Measurements from ENCODE around the gene EMSY.

Gene EMSY

GRCh38 chr11:76469141-76469540 is 24.3 kb downstream of the EMSY start:
- TF ChIP-seq, protein P1, sequence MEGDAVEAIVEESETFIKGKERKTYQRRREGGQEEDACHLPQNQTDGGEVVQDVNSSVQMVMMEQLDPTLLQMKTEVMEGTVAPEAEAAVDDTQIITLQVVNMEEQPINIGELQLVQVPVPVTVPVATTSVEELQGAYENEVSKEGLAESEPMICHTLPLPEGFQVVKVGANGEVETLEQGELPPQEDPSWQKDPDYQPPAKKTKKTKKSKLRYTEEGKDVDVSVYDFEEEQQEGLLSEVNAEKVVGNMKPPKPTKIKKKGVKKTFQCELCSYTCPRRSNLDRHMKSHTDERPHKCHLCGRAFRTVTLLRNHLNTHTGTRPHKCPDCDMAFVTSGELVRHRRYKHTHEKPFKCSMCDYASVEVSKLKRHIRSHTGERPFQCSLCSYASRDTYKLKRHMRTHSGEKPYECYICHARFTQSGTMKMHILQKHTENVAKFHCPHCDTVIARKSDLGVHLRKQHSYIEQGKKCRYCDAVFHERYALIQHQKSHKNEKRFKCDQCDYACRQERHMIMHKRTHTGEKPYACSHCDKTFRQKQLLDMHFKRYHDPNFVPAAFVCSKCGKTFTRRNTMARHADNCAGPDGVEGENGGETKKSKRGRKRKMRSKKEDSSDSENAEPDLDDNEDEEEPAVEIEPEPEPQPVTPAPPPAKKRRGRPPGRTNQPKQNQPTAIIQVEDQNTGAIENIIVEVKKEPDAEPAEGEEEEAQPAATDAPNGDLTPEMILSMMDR (IDR thresholded peaks at IDR 0.05; ENCODE audit: insufficient read depth, low read depth, low read length, missing control alignments) = no peak

GRCh38 chr11:76471382-76471781 is 26.6 kb downstream of the EMSY start:
- DNase-seq (ENCODE audit: low read depth) = no peak
- TF ChIP-seq, protein P1 (IDR thresholded peaks at IDR 0.05; ENCODE audit: insufficient read depth, low read depth, low read length, missing control alignments) = no peak
- no peak overlapping the region for H3K4me3 ChIP-seq (ENCODE audit: low read depth, low read length)

More at GRCh38 chr11:76469141-76469540, 24.3 kb downstream of the EMSY start:
- no peak overlapping the region for H3K4me3 ChIP-seq (ENCODE audit: low read depth, low read length)
- no peak for DNase-seq (ENCODE audit: low read depth)

DNA sequence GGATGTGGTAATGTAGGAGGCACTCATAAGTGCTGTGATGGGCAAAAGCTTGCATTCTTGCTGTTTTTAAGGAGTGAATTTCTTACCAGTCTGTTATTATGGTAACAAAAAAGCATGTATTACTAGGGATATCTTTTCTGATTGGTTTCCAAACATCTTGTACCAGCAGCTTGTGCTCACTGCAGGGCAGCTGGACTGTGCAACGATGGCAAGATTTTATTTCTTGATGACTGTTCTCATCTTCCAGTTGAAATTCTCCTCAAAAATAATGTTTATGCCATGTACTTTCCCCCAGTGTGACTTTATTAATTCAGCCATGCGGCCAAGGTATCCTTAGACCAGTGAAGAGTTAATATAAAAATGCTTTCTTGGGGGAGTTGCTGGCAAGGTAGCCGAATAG is 35.4 kb downstream of the EMSY start:
- TF ChIP-seq, protein P1 (IDR thresholded peaks at IDR 0.05; ENCODE audit: insufficient read depth, low read depth, low read length, missing control alignments) = no peak
- no peak overlapping the region for H3K4me3 ChIP-seq (ENCODE audit: low read depth, low read length)
- no peak for DNase-seq (ENCODE audit: low read depth)

DNA sequence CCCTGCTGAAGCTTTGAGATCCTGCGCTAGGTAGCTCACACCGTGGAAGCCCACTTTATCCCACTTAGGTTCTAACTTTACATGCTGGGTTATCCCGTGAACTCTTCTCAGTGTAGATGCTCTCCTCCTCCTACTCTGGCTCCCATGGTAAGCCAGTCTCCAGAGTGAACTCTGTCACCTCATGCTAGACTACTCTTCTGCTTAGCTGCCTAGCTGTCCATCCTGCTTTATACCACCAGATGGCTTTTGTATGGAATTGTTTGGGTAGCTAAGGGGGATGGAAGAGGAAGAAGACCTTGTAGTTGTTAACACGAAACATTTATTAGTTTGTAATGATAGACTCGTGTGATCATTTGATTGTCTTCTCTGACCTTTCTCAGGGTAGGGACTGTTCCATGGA is 46.8 kb downstream of the EMSY start:
- TF ChIP-seq, protein P1 (IDR thresholded peaks at IDR 0.05; ENCODE audit: insufficient read depth, low read depth, low read length, missing control alignments) = no peak
- no peak overlapping the region for H3K4me3 ChIP-seq (ENCODE audit: low read depth, low read length)
- no peak for DNase-seq (ENCODE audit: low read depth)

DNA sequence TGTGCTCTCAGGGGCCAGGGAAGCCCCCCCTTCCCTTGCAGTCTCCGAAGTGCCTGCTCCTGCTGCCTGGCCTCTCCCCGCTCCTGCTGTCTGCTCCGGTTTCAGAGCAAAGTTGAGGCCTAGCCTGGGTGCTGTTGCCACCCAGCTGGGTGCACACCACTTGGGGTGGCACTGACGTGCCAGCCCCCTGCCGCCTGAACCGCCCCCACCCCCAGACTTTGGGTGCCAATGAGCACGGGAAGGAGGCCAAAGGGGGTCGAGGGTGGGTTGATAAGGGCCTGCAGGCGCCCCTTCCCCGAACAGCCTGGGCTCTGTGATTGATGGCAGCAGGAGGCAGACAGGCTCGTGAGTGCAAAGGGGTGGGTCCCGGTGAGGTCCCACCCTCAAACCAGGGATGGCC is 48.2 kb downstream of the EMSY start:
- no peak for DNase-seq (ENCODE audit: low read depth)
- TF ChIP-seq, protein P1 (IDR thresholded peaks at IDR 0.05; ENCODE audit: insufficient read depth, low read depth, low read length, missing control alignments) = no peak
- H3K4me3 ChIP-seq (ENCODE audit: low read depth, low read length) = no peak overlapping the region

DNA sequence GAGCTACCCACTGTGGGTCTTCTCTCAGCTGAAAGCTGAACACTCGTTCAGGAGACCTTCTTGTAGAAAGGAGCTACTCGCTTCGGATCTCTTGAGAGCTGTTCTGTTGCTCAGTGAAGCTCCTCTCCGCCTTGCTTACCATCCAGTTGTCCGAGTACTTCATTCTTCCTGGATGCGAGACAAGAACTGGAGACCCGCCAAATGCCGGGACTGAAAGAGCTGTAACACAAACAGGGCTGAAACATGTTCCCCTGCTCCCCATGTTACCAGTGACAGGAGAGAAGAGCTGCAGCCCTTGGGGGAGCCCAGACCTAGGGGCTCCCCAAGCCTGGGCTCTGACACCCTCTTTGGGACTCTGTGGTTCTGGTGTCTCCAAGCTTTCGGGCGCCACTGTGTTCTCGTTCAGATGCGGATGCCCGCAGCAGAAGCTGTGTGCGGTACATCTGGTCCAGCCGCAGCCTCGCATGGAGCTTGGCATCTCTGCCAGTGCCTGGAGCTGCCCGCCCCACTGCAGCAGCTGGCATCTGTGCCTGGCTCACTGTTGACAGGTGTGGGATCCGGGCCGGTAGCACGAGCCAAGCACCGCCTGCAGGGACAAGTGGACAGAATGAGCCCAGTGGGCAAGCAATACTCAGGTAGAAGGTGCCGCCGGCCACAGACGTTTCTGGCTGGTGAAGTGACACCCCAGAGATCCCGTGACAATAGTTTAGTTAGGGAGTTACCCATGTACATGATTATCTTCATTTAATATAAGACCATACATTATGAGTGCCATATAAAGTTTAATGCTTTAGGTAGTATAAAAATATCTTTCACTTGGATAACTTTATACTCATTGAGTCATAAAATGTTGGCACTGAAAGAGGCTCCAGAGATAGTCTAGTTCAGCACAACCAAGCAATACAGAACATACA is 49.1 kb downstream of the EMSY start:
- no peak for DNase-seq (ENCODE audit: low read depth)
- H3K4me3 ChIP-seq (ENCODE audit: low read depth, low read length) = no peak overlapping the region
- TF ChIP-seq, protein P1 (IDR thresholded peaks at IDR 0.05; ENCODE audit: insufficient read depth, low read depth, low read length, missing control alignments) = no peak

All from GM12865 (cell line).